HEK293 (cell line): Measurements from ENCODE around the gene EPS8L1.
A peak's percentile ranks its signal among the peaks of the same experiment; 100 is the strongest.

Source experiments
- KLF9 ChIP-seq: fragments of 450-650 bp; formaldehyde crosslinking; IDR thresholded peaks from 2 replicates; pipeline ENCODE4 v1.5.1; 2016; ENCODE audit warnings: missing biosample characterization, missing genetic modification characterization, low read depth
- REPIN1 ChIP-seq: fragments of 450-650 bp; formaldehyde crosslinking; IDR thresholded peaks from 2 replicates; pipeline ENCODE4 v1.5.1; 2017; ENCODE audit warnings: missing biosample characterization, missing genetic modification characterization, low read depth
- TRIM28 ChIP-seq: IDR thresholded peaks from 2 replicates; pipeline ENCODE4 v1.6.1; 2011; ENCODE audit warnings: low read length, control low read depth, borderline replicate concordance
- ZBTB17 ChIP-seq: fragments of 450-650 bp; formaldehyde crosslinking; IDR thresholded peaks from 2 replicates; pipeline ENCODE4 v1.5.1; 2016; ENCODE audit warnings: missing biosample characterization, missing genetic modification characterization
- ZEB2 ChIP-seq: fragments of 450-650 bp; formaldehyde crosslinking; IDR thresholded peaks from 2 replicates; pipeline ENCODE4 v1.5.1; 2016; ENCODE audit warnings: missing biosample characterization, missing genetic modification characterization
- ZNF138 ChIP-seq: fragments of 450-650 bp; formaldehyde crosslinking; IDR thresholded peaks from 2 replicates; pipeline ENCODE4 v1.5.1; 2016; ENCODE audit warnings: missing biosample characterization, missing genetic modification characterization, borderline replicate concordance
- ZNF157 ChIP-seq: fragments of 450-650 bp; formaldehyde crosslinking; IDR thresholded peaks from 2 replicates; pipeline ENCODE4 v1.5.1; 2016; ENCODE audit warnings: missing biosample characterization, missing genetic modification characterization
- ZNF16 ChIP-seq: fragments of 450-650 bp; formaldehyde crosslinking; IDR thresholded peaks from 2 replicates; pipeline ENCODE4 v1.5.1; 2016; ENCODE audit warnings: low read depth, missing biosample characterization, missing genetic modification characterization
- ZNF202 ChIP-seq: fragments of 450-650 bp; formaldehyde crosslinking; IDR thresholded peaks from 2 replicates; pipeline ENCODE4 v1.5.1; 2016; ENCODE audit warnings: missing biosample characterization, missing genetic modification characterization, borderline replicate concordance
- ZNF341 ChIP-seq: fragments of 450-650 bp; formaldehyde crosslinking; IDR thresholded peaks from 2 replicates; pipeline ENCODE4; 2016; ENCODE audit warnings: low read depth, missing biosample characterization, missing genetic modification characterization
- ZNF473 ChIP-seq: fragments of 450-650 bp; formaldehyde crosslinking; IDR thresholded peaks from 2 replicates; pipeline ENCODE4 v1.5.1; 2017; ENCODE audit warnings: missing biosample characterization, missing genetic modification characterization
- ZNF530 ChIP-seq: fragments of 450-650 bp; formaldehyde crosslinking; IDR thresholded peaks from 2 replicates; pipeline ENCODE4 v1.5.1; 2016; ENCODE audit warnings: low read depth, missing biosample characterization, missing genetic modification characterization
- ZNF555 ChIP-seq: fragments of 450-650 bp; formaldehyde crosslinking; conservative IDR thresholded peaks from 2 replicates; pipeline ENCODE4 v1.5.1; 2017; ENCODE audit warnings: missing biosample characterization, mild to moderate bottlenecking, missing genetic modification characterization, inconsistent platforms
- ZNF561 ChIP-seq: fragments of 450-650 bp; IDR thresholded peaks from 2 replicates; pipeline ENCODE4 v1.5.1; 2018; ENCODE audit warnings: missing biosample characterization, missing genetic modification characterization, borderline replicate concordance
- ZNF621 ChIP-seq: fragments of 450-650 bp; formaldehyde crosslinking; IDR thresholded peaks from 2 replicates; pipeline ENCODE4 v1.5.1; 2017; ENCODE audit warnings: missing biosample characterization, missing genetic modification characterization
- ZNF76 ChIP-seq: fragments of 450-650 bp; formaldehyde crosslinking; IDR thresholded peaks from 2 replicates; pipeline ENCODE4; 2016; ENCODE audit warnings: low read depth, missing biosample characterization, missing genetic modification characterization, borderline replicate concordance
- ZNF785 ChIP-seq: fragments of 450-650 bp; formaldehyde crosslinking; IDR thresholded peaks from 2 replicates; pipeline ENCODE4 v1.5.1; 2016; ENCODE audit warnings: missing biosample characterization, missing genetic modification characterization
- ZNF843 ChIP-seq: fragments of 450-650 bp; formaldehyde crosslinking; IDR thresholded peaks from 2 replicates; pipeline ENCODE4 v1.5.1; 2016; ENCODE audit warnings: missing biosample characterization, missing genetic modification characterization
- TF ChIP-seq, protein P1 (sequence below): fragments of 450-650 bp; formaldehyde crosslinking; conservative IDR thresholded peaks from 2 replicates; pipeline ENCODE4 v1.5.1; 2016; ENCODE audit warnings: low read depth, missing biosample characterization, missing genetic modification characterization
- TF ChIP-seq, protein P2 (sequence below): fragments of 450-650 bp; formaldehyde crosslinking; IDR thresholded peaks from 2 replicates; pipeline ENCODE4 v1.5.1; 2016; ENCODE audit warnings: missing biosample characterization, missing genetic modification characterization
- TF ChIP-seq, protein P3 (sequence below): fragments of 450-650 bp; formaldehyde crosslinking; IDR thresholded peaks from 2 replicates; pipeline ENCODE4 v1.5.1; 2016; ENCODE audit warnings: missing biosample characterization, missing genetic modification characterization

EPS8L1 gene

DNA sequence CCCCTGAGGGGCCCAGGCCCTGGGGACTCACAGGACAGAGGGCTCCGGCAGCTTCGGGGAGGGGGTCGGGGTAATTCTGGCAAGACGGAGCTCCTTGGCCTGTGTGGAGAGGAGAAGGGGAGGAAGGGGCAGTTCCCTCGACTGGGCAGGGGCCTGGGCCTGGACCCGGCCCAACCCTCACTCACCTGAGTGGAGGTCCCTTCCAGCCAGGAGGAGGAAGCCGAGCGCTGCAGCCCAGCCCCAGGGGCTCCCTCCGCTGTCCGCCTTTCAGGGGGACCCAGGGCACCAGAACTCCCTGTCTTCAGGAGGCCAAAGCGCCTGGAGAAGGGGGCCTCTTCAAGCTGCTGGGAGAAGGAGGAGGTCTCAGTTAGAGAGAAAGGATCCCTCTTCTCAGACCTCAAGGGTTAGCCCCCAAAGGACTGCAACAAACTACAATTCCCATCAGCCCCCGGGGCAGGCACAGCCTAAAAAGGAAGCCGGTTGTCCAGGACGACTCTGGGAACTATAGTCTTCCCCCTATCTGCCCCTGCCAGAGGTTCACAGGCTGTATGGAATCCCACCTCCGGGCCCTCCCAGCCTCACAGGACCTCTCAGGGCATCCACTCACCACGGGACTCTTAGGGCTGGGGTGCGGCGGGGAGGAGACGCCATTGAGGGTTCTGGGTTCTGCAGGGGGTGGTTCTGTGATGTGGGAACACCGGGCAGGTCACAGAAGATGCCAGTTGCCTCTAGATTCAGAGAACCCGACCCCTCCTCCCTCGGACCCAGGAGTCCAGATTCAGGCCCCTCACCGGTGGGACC lies 19.8 kb downstream of the EPS8L1 start (continued):
- 0 out of 2 replicates have a peak, but pooled peaks have one; percentile 37 for TF ChIP-seq ZNF76 (tag by site-specific recombination)
- no peak for TF ChIP-seq ZNF202 (tag by site-specific recombination)
- TF ChIP-seq ZNF843 (tag by site-specific recombination): no peak
- no peak for TF ChIP-seq ZNF473 (tag by site-specific recombination)
- no peak for TF ChIP-seq ZNF785 (tag by site-specific recombination)
- TF ChIP-seq, protein P1, sequence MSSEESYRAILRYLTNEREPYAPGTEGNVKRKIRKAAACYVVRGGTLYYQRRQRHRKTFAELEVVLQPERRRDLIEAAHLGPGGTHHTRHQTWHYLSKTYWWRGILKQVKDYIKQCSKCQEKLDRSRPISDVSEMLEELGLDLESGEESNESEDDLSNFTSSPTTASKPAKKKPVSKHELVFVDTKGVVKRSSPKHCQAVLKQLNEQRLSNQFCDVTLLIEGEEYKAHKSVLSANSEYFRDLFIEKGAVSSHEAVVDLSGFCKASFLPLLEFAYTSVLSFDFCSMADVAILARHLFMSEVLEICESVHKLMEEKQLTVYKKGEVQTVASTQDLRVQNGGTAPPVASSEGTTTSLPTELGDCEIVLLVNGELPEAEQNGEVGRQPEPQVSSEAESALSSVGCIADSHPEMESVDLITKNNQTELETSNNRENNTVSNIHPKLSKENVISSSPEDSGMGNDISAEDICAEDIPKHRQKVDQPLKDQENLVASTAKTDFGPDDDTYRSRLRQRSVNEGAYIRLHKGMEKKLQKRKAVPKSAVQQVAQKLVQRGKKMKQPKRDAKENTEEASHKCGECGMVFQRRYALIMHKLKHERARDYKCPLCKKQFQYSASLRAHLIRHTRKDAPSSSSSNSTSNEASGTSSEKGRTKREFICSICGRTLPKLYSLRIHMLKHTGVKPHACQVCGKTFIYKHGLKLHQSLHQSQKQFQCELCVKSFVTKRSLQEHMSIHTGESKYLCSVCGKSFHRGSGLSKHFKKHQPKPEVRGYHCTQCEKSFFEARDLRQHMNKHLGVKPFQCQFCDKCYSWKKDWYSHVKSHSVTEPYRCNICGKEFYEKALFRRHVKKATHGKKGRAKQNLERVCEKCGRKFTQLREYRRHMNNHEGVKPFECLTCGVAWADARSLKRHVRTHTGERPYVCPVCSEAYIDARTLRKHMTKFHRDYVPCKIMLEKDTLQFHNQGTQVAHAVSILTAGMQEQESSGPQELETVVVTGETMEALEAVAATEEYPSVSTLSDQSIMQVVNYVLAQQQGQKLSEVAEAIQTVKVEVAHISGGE (tag by site-specific recombination): peak; percentile 31; the same call in 1 of the 2 replicates
- no peak for TF ChIP-seq ZNF16
- TF ChIP-seq TRIM28: no peak
- TF ChIP-seq, protein P2, sequence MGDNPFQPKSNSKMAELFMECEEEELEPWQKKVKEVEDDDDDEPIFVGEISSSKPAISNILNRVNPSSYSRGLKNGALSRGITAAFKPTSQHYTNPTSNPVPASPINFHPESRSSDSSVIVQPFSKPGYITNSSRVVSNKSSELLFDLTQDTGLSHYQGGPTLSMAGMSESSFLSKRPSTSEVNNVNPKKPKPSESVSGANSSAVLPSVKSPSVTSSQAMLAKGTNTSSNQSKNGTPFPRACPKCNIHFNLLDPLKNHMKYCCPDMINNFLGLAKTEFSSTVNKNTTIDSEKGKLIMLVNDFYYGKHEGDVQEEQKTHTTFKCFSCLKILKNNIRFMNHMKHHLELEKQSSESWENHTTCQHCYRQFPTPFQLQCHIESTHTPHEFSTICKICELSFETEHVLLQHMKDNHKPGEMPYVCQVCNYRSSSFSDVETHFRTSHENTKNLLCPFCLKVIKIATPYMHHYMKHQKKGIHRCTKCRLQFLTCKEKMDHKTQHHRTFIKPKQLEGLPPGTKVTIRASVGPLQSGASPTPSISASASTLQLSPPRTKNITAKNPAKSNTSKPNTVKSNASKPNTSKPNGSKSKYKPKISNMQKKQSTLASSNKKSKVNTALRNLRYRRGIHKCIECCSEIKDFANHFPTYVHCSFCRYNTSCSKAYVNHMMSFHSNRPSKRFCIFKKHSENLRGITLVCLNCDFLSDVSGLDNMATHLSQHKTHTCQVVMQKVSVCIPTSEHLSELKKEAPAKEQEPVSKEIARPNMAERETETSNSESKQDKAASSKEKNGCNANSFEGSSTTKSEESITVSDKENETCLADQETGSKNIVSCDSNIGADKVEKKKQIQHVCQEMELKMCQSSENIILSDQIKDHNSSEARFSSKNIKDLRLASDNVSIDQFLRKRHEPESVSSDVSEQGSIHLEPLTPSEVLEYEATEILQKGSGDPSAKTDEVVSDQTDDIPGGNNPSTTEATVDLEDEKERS (tag by site-specific recombination): no peak
- TF ChIP-seq ZBTB17 (tag by site-specific recombination): 0 out of 2 replicates have a peak, but pooled peaks have one; percentile 32
- TF ChIP-seq ZEB2 (tag by site-specific recombination): no peak
- no peak for TF ChIP-seq ZNF530 (tag by site-specific recombination)
- TF ChIP-seq ZNF138: no peak
- TF ChIP-seq REPIN1 (tag by site-specific recombination): no peak
- TF ChIP-seq ZNF157 (tag by site-specific recombination): no peak
- TF ChIP-seq KLF9: no peak
- no peak for TF ChIP-seq ZNF621 (tag by site-specific recombination)
- no peak for TF ChIP-seq ZNF555 (tag by site-specific recombination)
- TF ChIP-seq ZNF341 (tag by site-specific recombination): peak; percentile 70
- no peak for TF ChIP-seq ZNF561 (tag by site-specific recombination)
- TF ChIP-seq, protein P3, sequence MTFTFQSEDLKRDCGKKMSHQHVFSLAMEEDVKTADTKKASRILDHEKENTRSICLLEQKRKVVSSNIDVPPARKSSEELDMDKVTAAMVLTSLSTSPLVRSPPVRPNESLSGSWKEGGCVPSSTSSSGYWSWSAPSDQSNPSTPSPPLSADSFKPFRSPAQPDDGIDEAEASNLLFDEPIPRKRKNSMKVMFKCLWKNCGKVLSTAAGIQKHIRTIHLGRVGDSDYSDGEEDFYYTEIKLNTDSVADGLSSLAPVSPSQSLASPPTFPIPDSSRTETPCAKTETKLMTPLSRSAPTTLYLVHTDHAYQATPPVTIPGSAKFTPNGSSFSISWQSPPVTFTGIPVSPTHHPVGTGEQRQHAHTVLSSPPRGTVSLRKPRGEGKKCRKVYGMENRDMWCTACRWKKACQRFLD (tag by site-specific recombination): no peak
